NOMO-1 (cell line): ENCODE results near the gene IVL.

ENCODE experiments used
- DNase-seq, 2 experiments: peaks; one replicate each; lab custom pipeline; 2025; ENCODE audit not compliant: unreplicated experiment in 2 of 2; lab: John Stamatoyannopoulos, UW

Gene IVL

DNA sequence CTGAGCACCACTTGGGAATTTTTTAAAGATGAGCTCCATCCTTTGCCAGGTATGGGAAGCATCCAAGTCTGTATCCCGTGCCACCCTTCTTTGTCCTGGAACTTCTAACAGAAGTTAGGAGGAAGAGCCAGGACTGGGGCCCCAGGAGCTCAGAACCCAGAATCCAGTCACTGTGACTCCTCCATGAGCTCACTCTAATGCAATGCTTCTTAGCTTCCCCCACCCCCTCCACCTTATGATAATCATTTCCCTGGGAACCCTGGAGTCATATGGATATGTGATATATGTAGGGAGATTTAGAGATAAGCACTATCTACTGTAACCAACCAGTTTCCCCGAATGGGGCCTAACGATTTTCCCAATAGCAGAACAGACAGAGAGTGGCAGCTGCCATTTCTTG lies 37.9 kb downstream of the IVL start:
- no peak for DNase-seq

DNA sequence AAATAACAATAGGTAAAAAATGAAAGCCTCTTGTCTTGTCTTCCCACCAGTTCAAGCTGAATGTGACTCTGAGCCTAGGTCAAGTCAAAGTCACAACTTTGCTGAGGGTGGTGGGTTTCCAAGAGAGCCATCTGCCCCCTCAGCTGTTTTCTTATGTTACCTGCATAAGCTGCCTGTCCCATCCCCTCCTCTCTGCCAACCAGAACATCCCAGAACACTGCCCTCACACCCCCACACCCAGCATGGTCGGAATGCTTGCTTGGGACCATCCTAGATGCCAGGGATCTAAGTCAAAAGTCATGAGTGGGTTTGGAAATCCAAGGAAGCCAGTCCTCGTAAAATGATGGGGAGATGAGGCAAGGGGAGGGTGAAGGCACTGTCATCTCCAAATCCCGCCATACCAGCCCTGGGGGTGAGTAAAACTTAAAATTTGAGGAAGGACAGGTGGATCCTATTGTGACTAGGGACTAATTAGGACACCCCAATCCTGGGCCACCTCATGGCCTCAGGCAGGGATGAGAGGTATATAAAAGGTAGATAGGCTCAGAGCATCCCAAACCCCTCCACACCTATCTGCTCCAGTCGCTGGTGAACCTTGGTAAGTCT lies 38.4 kb downstream of the IVL start, which contains the start of gene SPRR5:
TSS of gene SPRR5 (plus strand) at position 556 of the 606 bp plus-strand sequence. CDS start 1,349 bp downstream, outside the sequence.
- no peak for DNase-seq

DNA sequence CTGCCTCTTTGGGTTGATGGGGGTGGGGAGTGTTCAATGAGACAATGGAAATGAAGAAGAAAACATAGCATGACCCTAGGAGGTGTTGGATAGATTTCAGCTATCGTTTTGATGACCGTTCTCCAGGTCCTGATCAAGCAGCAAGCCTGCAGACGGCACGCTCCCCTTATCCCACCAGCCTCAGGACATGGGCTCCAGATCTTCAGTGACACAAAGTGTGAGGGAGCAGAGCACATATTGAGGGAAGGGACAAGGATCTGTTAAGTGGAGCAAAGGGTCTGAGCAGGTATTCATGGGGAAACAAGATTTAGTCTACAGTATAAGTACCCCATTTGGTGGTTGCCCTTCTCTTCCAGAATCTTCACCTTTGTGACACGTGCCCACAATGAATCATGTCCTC lies 43.4 kb downstream of the IVL start:
- DNase-seq: no peak

GRCh38 chr1:152953761-152954160 lies 45.4 kb downstream of the IVL start:
- no peak for DNase-seq

DNA sequence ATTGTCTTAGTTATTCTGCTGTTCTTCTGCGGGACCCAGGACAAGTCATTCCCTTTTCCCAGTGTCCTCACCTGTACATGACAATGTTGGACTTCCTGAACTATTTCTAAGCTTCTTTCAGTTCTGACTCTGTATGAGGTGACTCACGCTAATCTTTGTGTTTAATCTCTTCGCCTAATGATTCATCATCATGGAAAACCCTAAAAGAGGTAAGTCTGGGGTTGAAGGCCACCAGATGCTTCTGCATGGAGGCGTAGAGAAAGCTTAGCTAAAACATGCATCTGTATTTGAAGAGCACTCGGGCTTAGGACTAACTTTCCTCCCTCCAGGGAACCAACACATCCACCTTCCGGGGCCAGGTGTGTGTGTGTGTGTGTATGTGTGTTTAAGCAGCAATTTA lies 46.1 kb downstream of the IVL start:
- DNase-seq: no peak

- DNase-seq: no peak
Measured at GRCh38 chr1:152957561-152957960, 49.2 kb downstream of the IVL start.

DNA sequence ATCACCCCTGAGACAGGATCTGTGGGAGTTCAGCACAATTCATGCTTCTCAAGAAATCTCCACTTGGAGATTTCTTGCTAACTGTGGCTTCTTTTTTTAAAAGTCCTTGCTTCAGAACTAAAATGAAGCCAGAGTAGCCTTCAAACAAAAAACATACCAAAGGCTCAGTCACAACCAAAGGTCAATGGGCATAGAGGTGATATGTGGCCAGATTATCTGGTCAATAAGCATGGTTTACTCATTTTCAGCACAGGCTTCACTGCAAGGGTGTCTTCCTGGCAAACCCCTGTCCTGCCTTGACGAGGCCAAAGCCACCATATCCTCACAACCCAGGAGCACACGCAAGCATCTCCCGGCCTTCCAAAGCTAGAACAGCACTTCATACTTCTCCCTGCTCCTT lies 50.9 kb downstream of the IVL start:
- DNase-seq: no peak

DNA sequence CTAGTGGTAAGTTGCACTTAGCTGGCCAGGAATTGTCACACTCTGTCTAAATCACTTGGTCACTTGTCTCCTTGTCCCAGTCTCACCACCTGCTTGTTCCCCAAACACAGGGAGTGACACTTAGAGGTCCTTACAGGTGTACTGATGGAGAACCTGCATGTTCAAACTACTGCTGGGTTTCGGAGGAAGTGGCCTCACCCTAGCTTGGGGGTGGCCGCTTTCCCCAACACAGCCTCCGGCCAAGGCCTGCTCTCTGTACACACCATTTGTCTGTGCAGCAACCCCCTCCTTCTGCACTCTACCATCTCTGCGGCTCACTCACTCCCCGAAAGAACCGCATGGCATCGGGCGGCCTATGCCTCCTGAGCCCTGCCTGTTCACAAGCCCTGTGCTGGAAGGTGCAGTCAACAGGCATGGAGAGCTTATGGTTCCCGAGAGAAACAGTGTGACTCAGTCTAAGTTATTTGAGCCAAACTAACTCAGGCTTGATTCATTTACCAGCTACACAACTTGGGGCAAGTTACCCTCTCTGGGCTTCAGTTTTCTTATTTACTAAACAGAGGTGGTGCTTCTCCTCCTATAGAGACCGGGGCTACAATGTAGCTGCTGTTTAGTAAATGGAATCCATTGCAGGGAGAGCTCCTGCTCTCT lies 51.6 kb downstream of the IVL start:
- no peak for DNase-seq

GRCh38 chr1:152960452-152961044 lies 52.2 kb downstream of the IVL start:
- DNase-seq: peak; percentile 12 to 25
